Loucy (cell line): Measurements from ENCODE around the gene SBF2.

ENCODE experiments used
- EZH2phosphoT487 ChIP-seq: fragments of 200-600 bp; IDR thresholded peaks from 2 replicates; pipeline ENCODE4 v1.6.1; 2018; ENCODE audit warnings: antibody characterized with exemption, mild to moderate bottlenecking, moderate library complexity, borderline replicate concordance
- TF ChIP-seq, protein P1 (sequence below): fragments of 200-600 bp; sonication (generic); conservative IDR thresholded peaks from 2 replicates; pipeline ENCODE4 v1.5.1; 2014; ENCODE audit warnings: mild to moderate bottlenecking, antibody characterized with exemption, low read length

DNA sequence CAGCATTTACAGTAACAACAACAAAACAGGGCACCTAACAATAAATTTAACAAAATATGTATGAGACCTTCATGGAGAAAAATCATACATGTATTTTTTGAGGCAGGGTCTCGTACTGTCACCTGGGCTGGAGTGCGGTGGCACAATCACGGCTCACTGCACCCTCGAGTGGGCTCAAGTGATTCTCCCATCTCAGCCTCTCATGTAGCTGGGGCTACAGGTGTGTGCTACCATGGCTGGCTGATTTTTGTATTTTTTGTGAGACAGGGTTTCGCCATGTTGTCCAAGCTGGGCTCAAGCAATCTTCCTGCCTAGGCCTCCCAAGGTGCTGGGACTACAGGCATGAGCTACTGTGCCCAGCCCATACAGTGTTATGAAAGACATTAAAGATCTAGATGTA lies 352.0 kb downstream of the SBF2 start:
- TF ChIP-seq, protein P1, sequence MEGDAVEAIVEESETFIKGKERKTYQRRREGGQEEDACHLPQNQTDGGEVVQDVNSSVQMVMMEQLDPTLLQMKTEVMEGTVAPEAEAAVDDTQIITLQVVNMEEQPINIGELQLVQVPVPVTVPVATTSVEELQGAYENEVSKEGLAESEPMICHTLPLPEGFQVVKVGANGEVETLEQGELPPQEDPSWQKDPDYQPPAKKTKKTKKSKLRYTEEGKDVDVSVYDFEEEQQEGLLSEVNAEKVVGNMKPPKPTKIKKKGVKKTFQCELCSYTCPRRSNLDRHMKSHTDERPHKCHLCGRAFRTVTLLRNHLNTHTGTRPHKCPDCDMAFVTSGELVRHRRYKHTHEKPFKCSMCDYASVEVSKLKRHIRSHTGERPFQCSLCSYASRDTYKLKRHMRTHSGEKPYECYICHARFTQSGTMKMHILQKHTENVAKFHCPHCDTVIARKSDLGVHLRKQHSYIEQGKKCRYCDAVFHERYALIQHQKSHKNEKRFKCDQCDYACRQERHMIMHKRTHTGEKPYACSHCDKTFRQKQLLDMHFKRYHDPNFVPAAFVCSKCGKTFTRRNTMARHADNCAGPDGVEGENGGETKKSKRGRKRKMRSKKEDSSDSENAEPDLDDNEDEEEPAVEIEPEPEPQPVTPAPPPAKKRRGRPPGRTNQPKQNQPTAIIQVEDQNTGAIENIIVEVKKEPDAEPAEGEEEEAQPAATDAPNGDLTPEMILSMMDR = no peak
- TF ChIP-seq EZH2phosphoT487 = no peak
